Smooth muscle cell (in vitro differentiated cells): Measurements from ENCODE around the gene SH3D21. TPM values are rescaled to one million over a fixed set of nuclear protein-coding genes. Genes with fewer than 3 reads are reported as not detected.

Source experiments
- DNase-seq: peaks from one replicate; lab custom pipeline; 2025; ENCODE audit not compliant: unreplicated experiment; lab: John Stamatoyannopoulos, UW
- H2AFZ ChIP-seq: fragments of 200-600 bp; sonication (generic); 2 replicates; pipeline ENCODE4 v1.6.0; 2016; ENCODE audit warnings: antibody characterized with exemption, low read depth, mild to moderate bottlenecking
- H3F3A ChIP-seq: fragments of 200-600 bp; sonication (generic); 2 replicates; pipeline ENCODE4 v1.6.0; 2017; ENCODE audit warnings: antibody characterized with exemption, low read depth
- H3K27ac ChIP-seq: fragments of 200-600 bp; sonication (generic); 2 replicates; pipeline ENCODE4 v1.5.1; 2016; ENCODE audit warnings: low read depth, mild to moderate bottlenecking
- H3K27me3 ChIP-seq: fragments of 200-600 bp; sonication (generic); 2 replicates; pipeline ENCODE4 v1.6.1; 2016; ENCODE audit warnings: low read depth, mild to moderate bottlenecking
- H3K36me3 ChIP-seq: fragments of 200-600 bp; sonication (generic); 2 replicates; pipeline ENCODE4 v1.5.1; 2016; ENCODE audit warnings: low read depth
- H3K4me1 ChIP-seq: fragments of 200-600 bp; sonication (generic); 2 replicates; pipeline ENCODE4 v1.5.1; 2016; ENCODE audit warnings: low read depth
- H3K4me2 ChIP-seq: fragments of 200-600 bp; sonication (generic); 2 replicates; pipeline ENCODE4 v1.6.0; 2016; ENCODE audit warnings: mild to moderate bottlenecking
- H3K4me3 ChIP-seq: fragments of 200-600 bp; sonication (generic); 2 replicates; pipeline ENCODE4 v1.5.1; 2016; ENCODE audit warnings: mild to moderate bottlenecking
- H3K79me2 ChIP-seq: fragments of 200-600 bp; sonication (generic); 2 replicates; pipeline ENCODE4 v1.6.0; 2016; ENCODE audit warnings: low read depth, mild to moderate bottlenecking
- H3K9ac ChIP-seq: fragments of 200-600 bp; sonication (generic); 2 replicates; pipeline ENCODE4 v1.6.0; 2016; ENCODE audit warnings: low read depth
- H3K9me3 ChIP-seq: fragments of 200-600 bp; sonication (generic); replicated peaks from 2 replicates; pipeline ENCODE4 v1.5.1; 2016; ENCODE audit warnings: low read depth
- H4K20me1 ChIP-seq: fragments of 200-600 bp; sonication (generic); 2 replicates; pipeline ENCODE4 v1.6.0; 2016; ENCODE audit warnings: low read depth
- CTCF ChIP-seq: fragments of 200-600 bp; sonication (generic); IDR thresholded peaks from 2 replicates; pipeline ENCODE4 v1.5.1; 2017; ENCODE audit warnings: borderline replicate concordance, mild to moderate bottlenecking, antibody characterized with exemption; ENCODE audit not compliant: insufficient read depth, poor library complexity, severe bottlenecking
- WGBS: methylation state at CpG from one replicate; pipeline ENCODE4 v1.1.7; 2016; ENCODE audit warnings: low lambda C conversion rate; 5-methylcytosine and 5-hydroxymethylcytosine counted together
- polyA plus RNA-seq: library from polyadenylated mRNA; unstranded; fragments of >200 nt; fragmentation: Nextera tagmentation; extraction: Ambion mirVana; gene quantifications from 2 replicates; pipeline ENCODE4 v1.2.1, GENCODE V29; 2016
- total RNA-seq: library from RNA; depleted of rRNA; stranded (reverse); fragments of >200 nt; gene quantifications from 2 replicates; pipeline ENCODE4 v1.2.3, GENCODE V29; 2014

The SH3D21 gene
- total and polyA plus RNA-seq, 2 experiments from 2014 or later: 6.9 to 12.0 TPM

GRCh38 chr1:36306902-36307456 is 811 bp downstream of the SH3D21 start:
- Histone ChIP-seq H2AFZ (no peak overlapping the region), H4K20me1 (peaks cover 22% of the 10 kb centered on the region), H3K4me2 (peak overlapping the region; percentile 98), H3K9ac (peak overlapping the region; percentile 75), H3K4me1 (peaks cover 10% of the 10 kb centered on the region), H3K27me3 (no peaks in the 10 kb centered on the region), H3K79me2 (peaks cover 19% of the 10 kb centered on the region), H3K27ac (peak overlapping the region; percentile 87), H3F3A (peaks cover 16% of the 10 kb centered on the region), H3K9me3 (no peaks in the 10 kb centered on the region), H3K4me3 (peak overlapping the region; percentile 84), H3K36me3 (peaks cover 2% of the 10 kb centered on the region)
- DNase-seq: peak; percentile 73
- no peak for TF ChIP-seq CTCF
- under 1% methylated on average over 39 of the region's 46 CpGs for WGBS

- no peaks in the 10 kb centered on the region for H3K36me3 ChIP-seq
- peaks cover 19% of the 10 kb centered on the region for H3K79me2 ChIP-seq
- TF ChIP-seq CTCF: no peak
- no peak overlapping the region for H3K27ac ChIP-seq
- H3K27me3 ChIP-seq: no peaks in the 10 kb centered on the region
- peaks cover 13% of the 10 kb centered on the region for H3F3A ChIP-seq
- peaks cover 22% of the 10 kb centered on the region for H4K20me1 ChIP-seq
- no peak for DNase-seq
- no peaks in the 10 kb centered on the region for H3K9me3 ChIP-seq
- H3K4me3 ChIP-seq: peak overlapping the region; percentile 84
- H2AFZ ChIP-seq: no peak overlapping the region
- peak overlapping the region; percentile 98 for H3K4me2 ChIP-seq
- 76% methylated on average over 9 of the region's 10 CpGs for WGBS
- H3K4me1 ChIP-seq: peaks cover 10% of the 10 kb centered on the region
- peak overlapping the region; percentile 71 for H3K9ac ChIP-seq
These were observed 1.6 kb downstream of the SH3D21 start for GRCh38 chr1:36307601-36308330.

GRCh38 chr1:36309397-36309796 is 3.2 kb downstream of the SH3D21 start:
- no peak overlapping the region for H3K4me2 ChIP-seq
- no peaks in the 10 kb centered on the region for H3K27me3 ChIP-seq
- H3F3A ChIP-seq: peaks cover 6% of the 10 kb centered on the region
- no peak overlapping the region for H3K9ac ChIP-seq
- no peak for TF ChIP-seq CTCF
- no peak overlapping the region for H3K27ac ChIP-seq
- H3K36me3 ChIP-seq: no peaks in the 10 kb centered on the region
- H3K4me3 ChIP-seq: no peak overlapping the region
- H3K79me2 ChIP-seq: peaks cover 19% of the 10 kb centered on the region
- H3K4me1 ChIP-seq: peaks cover 10% of the 10 kb centered on the region
- H3K9me3 ChIP-seq: no peaks in the 10 kb centered on the region
- no peak overlapping the region for H2AFZ ChIP-seq
- DNase-seq: no peak
- 97% methylated on average over 7 of the region's 7 CpGs for WGBS
- H4K20me1 ChIP-seq: peaks cover 26% of the 10 kb centered on the region
